Measurements from ENCODE around the gene ZNF232. TPM values are rescaled to one million over a fixed set of nuclear protein-coding genes. Genes with fewer than 3 reads are reported as not detected.
"Not testable (repeated sequence)": the region's sequence is repeated elsewhere in the genome, so short reads cannot be mapped to it uniquely, and the experiment has no call there.

ZNF232 gene
- total RNA-seq, 1 donor from 2014 or later = 6.5 TPM

DNA sequence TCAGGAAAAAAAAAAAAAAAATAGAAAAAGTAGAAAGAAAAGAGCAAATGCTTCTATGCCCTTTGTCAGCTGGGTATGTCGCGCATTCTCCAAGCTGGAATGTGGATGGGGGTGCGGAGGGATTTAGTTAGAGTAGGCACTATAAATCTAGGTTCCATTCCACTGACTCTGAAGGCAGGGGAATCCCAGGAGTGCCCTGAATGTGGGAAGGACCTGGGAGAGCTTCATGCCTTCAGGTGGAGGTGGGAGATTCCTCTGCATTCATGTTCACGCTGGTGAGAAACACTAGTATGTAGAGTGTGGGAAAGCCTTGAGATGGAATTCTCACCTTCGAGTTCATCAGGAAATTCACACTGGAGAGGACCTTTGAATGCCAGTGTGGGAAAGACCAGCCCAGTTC lies 12.4 kb downstream of the ZNF232 start:
- no peak for DNase-seq (ENCODE audit: low read depth)

DNA sequence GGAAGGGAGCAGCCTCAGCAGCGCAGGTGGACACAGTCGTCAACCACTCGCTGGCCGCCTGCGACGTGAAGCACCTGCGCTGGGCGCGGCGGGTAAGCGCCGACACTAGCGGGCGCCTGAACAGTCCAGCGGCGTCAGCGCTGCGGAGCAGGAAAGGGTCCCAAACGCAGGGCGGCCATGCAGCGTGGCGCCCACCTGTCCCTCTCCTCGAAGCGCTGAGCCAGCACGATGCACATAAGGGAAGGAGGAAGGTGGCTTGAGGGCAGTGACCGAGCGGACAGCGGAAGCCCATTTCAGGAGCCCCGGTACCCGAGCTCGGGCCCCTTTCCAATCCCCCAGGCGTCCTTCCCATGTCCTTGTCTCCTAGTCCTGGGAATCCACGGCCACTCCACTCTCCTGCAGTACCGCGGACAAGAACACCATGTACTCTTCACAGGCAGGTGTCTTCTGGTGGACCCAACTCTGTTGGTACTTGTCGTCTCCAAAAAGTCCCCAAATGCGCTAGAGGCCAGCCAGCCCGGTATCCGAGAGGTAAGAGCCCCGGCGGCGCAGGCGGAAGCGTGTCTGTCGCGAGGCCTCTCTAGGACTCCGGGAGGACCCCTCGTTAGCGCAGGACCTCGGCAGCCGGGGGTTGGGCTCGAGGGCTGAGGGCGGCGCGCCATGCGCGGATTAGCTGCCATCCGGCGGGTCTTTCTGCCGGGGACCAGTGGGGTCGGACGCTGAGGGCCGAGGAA lies 14.4 kb downstream of the ZNF232 start:
- DNase-seq (ENCODE audit: low read depth) = no peak

DNA sequence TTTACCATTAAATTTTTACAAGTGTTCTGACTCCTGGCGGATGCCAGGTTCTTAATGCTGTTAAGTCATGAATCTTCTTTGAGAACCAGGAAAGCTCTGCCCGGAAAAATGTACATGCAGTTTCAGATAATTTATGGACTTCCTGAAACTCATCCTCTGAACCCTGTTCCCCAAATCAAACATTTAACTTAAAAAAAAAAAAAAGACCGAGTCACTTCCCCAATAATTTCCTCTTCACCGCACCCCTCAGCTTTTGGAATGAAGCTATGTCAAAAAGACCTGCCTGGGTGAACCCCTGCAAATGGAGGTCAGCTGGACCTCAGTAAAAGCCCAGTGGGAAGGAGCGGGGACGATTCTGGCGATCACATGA lies 15.0 kb downstream of the ZNF232 start:
- no peak for DNase-seq (ENCODE audit: low read depth)

DNA sequence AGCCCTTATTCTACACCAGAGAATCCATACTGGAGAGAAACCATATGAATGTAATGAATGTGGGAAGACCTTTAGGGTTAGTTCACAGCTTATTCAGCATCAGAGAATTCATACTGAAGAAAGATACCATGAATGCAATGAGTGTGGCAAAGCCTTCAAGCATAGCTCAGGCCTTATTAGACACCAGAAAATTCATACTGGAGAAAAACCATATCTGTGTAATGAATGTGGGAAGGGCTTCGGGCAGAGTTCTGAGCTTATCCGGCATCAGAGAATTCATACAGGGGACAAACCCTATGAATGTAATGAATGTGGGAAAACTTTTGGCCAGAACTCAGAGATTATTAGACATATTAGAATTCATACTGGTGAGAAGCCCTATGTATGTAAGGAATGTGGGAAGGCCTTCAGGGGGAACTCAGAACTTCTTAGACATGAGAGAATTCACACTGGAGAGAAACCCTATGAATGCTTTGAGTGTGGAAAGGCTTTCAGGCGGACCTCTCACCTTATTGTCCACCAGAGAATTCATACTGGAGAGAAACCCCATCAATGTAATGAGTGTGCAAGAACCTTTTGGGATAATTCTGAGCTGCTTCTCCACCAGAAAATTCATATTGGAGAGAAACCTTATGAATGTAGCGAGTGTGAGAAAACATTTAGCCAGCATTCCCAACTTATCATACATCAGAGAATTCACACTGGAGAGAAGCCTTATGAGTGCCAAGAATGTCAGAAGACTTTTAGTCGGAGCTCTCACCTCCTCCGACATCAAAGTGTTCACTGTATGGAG lies 19.3 kb downstream of the ZNF232 start:
- no peak for DNase-seq (ENCODE audit: low read depth)

DNA sequence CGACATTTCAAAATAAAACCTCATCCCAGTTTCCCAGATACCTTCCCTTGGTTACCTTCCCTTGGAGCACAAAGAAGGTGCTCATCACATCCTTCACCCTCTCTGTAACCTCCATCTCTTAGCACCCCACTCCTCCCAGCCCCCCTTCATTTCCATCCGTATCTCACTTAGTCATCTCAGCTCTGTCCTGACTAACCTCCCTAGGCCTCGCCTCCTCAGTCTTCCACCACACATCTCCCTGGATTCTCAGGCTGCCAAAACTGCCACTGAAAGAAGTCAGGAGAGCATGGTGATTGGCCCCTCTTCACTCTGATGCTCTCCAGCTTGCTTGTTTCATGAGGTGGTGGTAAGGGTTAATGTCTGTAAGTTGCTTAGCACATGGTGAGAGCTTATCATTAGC lies 31.1 kb downstream of the ZNF232 start:
- DNase-seq (ENCODE audit: low read depth) = no peak

DNA sequence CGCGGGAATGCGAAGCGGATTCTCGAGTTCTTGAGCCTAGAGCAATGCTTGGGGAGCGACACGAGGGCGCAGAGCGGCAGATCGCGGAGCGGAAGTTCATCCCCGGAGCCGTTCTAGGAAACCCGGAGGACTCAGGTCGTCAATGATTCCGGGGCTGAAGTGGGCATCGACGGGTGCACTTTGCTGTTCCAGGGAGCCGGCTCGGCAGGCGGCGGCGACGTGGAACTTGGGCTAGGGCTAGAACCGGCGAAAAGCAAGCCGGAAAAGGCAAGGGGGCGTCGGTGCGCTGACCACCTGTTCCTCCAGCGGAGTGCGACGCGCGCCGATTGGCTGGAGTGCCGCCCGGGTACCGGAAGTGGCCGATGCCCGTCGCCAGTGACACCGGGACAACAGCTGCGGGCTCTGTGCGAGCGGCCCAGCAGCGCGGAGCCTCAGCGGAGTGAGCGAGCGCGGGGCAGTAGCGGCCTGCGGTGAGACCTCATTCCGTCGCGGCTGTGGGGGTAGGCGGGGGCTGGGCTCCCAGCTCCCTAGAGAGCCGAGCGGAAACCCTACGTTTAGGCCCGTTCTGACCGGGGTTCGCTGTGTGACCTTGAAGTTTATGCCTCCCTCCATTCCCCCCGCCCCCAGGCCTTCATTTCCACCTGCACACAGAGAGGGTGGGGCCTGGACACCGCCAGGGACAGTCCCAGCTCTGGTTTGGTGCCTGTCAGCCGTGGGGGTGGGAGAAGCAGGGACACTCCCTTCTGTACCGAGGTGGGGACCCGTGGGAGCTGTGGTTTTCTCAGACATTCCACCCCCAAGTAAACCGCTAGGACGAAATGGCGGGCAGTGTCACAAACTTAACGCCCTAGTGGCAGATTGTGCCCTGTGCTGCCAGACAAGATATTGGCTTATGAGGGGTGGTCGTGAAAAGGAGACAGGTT lies 33.3 kb downstream of the ZNF232 start, which contains the start of gene ZFP3:
ZFP3 (plus strand) TSS at position 362 of the 923 bp plus-strand sequence. CDS start 13,038 bp downstream, outside the sequence.
- peak; percentile 51 for DNase-seq (ENCODE audit: low read depth)

DNA sequence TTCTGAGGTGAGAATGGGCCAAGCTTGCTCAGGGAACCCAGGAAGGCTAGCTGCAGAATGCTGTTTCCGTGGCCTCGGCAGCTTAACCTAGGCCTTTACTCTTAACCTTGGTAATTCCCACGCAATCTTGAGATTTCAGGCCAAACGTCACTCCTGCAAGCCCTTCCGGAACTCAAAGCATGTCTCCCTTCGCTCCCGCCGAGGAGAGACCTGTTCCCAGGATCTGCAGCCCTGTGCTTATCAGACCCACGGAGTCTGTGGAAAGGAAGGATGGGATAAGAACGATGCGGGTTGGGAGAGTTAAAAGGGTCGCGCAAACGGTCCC lies 33.9 kb downstream of the ZNF232 start:
- no peak for DNase-seq (ENCODE audit: low read depth)

DNA sequence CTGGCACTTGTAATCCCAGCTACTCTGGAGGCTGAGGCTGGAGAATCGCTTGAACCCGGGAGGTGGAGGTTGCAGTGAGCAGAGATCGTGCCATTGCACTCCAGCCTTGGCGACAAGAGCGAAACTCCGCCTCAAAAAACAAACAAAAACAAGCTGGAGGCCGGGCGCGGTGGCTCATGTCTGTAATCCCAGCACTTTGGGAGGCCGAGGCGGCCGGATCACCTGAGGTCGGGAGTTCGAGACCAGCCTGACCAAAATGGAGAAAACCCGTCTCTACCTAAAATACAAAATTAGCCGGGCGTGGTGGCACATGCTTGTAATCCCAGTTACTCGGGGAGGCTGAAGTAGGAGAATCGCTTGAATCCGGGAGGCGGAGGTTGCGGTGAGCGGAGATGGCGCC lies 34.4 kb downstream of the ZNF232 start:
- not testable (repeated sequence) for DNase-seq (ENCODE audit: low read depth)

DNA sequence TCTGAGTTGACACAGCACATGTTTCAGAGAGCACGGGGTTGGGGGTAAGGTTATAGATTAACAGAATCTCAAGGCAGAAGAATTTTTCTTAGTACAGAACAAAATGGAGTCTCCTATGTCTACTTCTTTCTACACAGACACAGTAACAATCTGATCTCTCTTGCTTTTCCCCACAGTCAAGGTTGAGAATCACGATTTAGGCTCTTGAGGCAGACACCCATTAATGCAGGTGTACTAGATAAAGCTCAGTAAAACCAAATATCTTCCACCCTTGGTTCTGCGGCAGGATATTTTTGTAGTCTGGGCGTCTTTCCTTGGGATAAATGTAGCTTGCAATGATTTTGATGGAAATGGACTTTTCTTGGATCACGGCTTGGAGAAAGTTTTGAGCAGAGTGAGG lies 36.2 kb downstream of the ZNF232 start:
- not testable (repeated sequence) for DNase-seq (ENCODE audit: low read depth)

DNA sequence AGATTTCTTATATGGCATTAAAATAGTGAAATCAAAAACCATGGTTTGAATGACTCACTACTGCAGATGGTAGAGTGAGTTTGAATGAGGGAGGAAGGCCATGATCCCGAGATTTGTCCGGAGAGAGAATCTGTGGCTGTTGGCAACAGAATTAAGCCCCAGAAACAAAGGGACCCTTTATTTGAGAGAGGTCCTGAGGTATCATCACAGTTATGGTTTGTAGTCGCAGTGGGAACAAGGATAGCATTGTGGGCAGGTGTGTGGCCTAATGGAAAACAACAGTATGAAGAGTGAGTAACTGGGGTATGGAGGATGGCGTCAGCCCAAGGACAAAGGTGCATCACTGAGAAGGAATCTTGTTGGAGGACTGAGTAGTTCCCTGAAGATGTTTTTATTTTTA lies 42.0 kb downstream of the ZNF232 start:
- DNase-seq (ENCODE audit: low read depth) = no peak

DNA sequence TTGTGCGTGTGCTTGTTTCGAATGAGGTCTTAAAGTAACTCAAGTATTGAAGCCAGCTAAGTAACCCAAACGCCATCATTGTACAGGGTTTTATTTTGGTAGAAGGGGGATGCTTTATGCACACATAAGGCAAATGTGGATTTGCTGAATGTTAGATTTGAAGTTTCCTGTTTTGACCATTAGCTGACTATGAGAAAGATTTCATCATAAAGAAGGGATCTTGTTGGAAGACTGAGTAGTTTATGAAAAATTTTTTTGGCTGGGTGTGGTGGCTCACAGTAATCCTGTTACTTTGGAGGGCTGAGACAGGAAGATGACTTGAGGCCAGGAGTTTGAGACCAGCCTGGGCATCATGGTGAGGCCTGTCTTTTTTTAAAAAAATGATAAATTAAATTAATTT lies 43.4 kb downstream of the ZNF232 start:
- DNase-seq (ENCODE audit: low read depth) = no peak

DNA sequence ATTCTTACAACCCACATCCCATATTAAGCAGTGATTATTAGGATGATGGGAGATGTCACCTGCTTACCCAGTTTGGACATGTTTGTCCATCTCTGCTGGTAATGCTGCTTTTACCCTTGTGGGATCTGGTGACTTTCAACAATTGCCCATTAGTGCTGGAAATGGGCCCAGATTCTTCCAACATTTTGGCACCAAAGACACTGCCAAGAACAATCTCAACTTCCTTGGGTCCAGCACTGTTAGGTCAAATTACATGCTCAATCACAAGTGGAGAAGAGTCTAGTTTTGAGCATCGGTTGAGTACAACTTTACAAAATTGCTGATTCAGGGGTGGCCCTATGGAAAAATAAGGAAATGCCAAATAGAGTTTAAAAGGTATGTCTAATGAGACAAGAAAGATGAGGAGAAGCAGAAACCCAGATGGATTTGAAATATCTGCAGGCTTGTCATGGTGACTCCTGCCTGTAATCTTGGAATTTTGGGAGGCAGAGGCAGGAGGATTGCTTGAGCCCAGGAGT lies 46.4 kb downstream of the ZNF232 start:
- DNase-seq (ENCODE audit: low read depth) = peak; percentile 29

Other genes starting within 250 kb of the ZNF232 start
- 0.42 and 0.94 TPM in 2 replicates for gene C17orf107, start 212.3 kb downstream of the ZNF232 start, total RNA-seq
- not detected in 2 replicates for gene CHRNE, start 208.8 kb downstream of the ZNF232 start, total RNA-seq
- gene GP1BA, start 179.6 kb downstream of the ZNF232 start, total RNA-seq = not detected in 2 replicates
- 87.4 and 100 TPM in 2 replicates for gene SLC25A11, start 171.8 kb downstream of the ZNF232 start, total RNA-seq
- 40.1 and 53.3 TPM in 2 replicates for gene RNF167, start 171.6 kb downstream of the ZNF232 start, total RNA-seq
- 1,067 and 1,213 TPM in 2 replicates for gene PFN1, start 163.3 kb downstream of the ZNF232 start, total RNA-seq
- gene ENO3, start 160.8 kb downstream of the ZNF232 start, total RNA-seq = 833 and 1,073 TPM in 2 replicates
- gene SPAG7, start 144.1 kb downstream of the ZNF232 start, total RNA-seq = 114 and 133 TPM in 2 replicates
- 13.7 and 23.8 TPM in 2 replicates for gene CAMTA2, start 124.2 kb downstream of the ZNF232 start, total RNA-seq
- 0.62 TPM in 1 of 2 replicates, not detected in the other for gene INCA1, start 114.4 kb downstream of the ZNF232 start, total RNA-seq
- gene KIF1C, start 113.9 kb downstream of the ZNF232 start, total RNA-seq = 146 and 162 TPM in 2 replicates
- gene SLC52A1, start 76.5 kb downstream of the ZNF232 start, total RNA-seq = not detected in 2 replicates
- gene ZFP3, start 33.4 kb downstream of the ZNF232 start, total RNA-seq = 0.16 and 0.32 TPM in 2 replicates
- 0.11 and 0.16 TPM in 2 replicates for gene USP6, start 4.2 kb upstream of the ZNF232 start, total RNA-seq
- 4.9 and 5.9 TPM in 2 replicates for gene ZNF594, start 80.0 kb upstream of the ZNF232 start, total RNA-seq
- gene SCIMP, start 123.0 kb upstream of the ZNF232 start, total RNA-seq = not detected in 2 replicates
- gene RABEP1, start 170.4 kb upstream of the ZNF232 start, total RNA-seq = 57.8 and 58.1 TPM in 2 replicates